OCI-LY7 (cell line): ENCODE results near the gene TK1. TPM values are rescaled to one million over a fixed set of nuclear protein-coding genes. Genes with fewer than 3 reads are reported as not detected.

Experiments
- BruUV-seq: library from RNA; stranded (reverse); fragments of 400-500 nt; replicated peaks from 2 replicates; lab custom pipeline; 2021; lab: Mats Ljungman, UMichigan
- CTCF ChIA-PET: fragments of 300-600 bp; sonication (Branson Sonifier 250); formaldehyde crosslinking; loops from one replicate; lab custom pipeline; 2022; ENCODE audit warnings: antibody characterized with exemption; ENCODE audit not compliant: unreplicated experiment; lab: Charles Lee
- POLR2A ChIA-PET: fragments of 300-600 bp; sonication (Branson Sonifier 250); formaldehyde crosslinking; loops from one replicate; lab custom pipeline; 2022; ENCODE audit warnings: antibody characterized with exemption; lab: Charles Lee
- DNase-seq: peaks from one replicate; pipeline ENCODE4 v3.0.0-alpha.2; 2015; ENCODE audit warnings: low spot score
- H2AFZ ChIP-seq: fragments of 200-600 bp; sonication (generic), shearing (Covaris generic); 2 replicates; pipeline ENCODE4 v1.6.1; 2014; ENCODE audit warnings: mild to moderate bottlenecking, antibody characterized with exemption, low read length, moderate library complexity
- H3K27ac ChIP-seq: fragments of 200-600 bp; sonication (generic); 2 replicates; pipeline ENCODE4 v1.5.1; 2014; ENCODE audit warnings: mixed run types, low read depth, mild to moderate bottlenecking, moderate library complexity, low read length, inconsistent platforms; ENCODE audit not compliant: poor library complexity, severe bottlenecking
- H3K36me3 ChIP-seq: fragments of 200-600 bp; sonication (generic); 2 replicates; pipeline ENCODE4 v1.6.1; 2014; ENCODE audit warnings: mild to moderate bottlenecking, antibody characterized with exemption, low read length, moderate library complexity, mixed read lengths; ENCODE audit not compliant: insufficient read depth
- H3K4me1 ChIP-seq: fragments of 200-600 bp; sonication (generic); 2 replicates; pipeline ENCODE4 v1.5.1; 2014; ENCODE audit warnings: mild to moderate bottlenecking, low read length; ENCODE audit not compliant: insufficient read depth, poor library complexity, severe bottlenecking
- H3K4me2 ChIP-seq: fragments of 200-600 bp; sonication (generic); 2 replicates; pipeline ENCODE4 v1.6.1; 2014; ENCODE audit warnings: mild to moderate bottlenecking, low read length
- H3K4me3 ChIP-seq: fragments of 200-600 bp; sonication (generic); 2 replicates; pipeline ENCODE4 v1.5.1; 2014; ENCODE audit warnings: mild to moderate bottlenecking, low read depth, low read length; ENCODE audit not compliant: poor library complexity, severe bottlenecking
- H3K79me2 ChIP-seq: fragments of 200-600 bp; sonication (generic); 2 replicates; pipeline ENCODE4 v1.6.1; 2016; ENCODE audit warnings: low read depth, mild to moderate bottlenecking, low read length, moderate library complexity, mixed read lengths; ENCODE audit not compliant: insufficient read depth
- H3K9me2 ChIP-seq: fragments of 200-600 bp; sonication (generic); 2 replicates; pipeline ENCODE4 v1.6.1; 2016; ENCODE audit warnings: mild to moderate bottlenecking, low read length, mixed read lengths; ENCODE audit not compliant: insufficient read depth
- H3K9me3 ChIP-seq: fragments of 200-600 bp; sonication (generic); 2 replicates; pipeline ENCODE4 v1.6.1; 2014; ENCODE audit warnings: mild to moderate bottlenecking, mixed run types, low read length, mixed read lengths
- H4K20me1 ChIP-seq: fragments of 200-600 bp; sonication (generic); 2 replicates; pipeline ENCODE4 v1.6.1; 2014; ENCODE audit warnings: mild to moderate bottlenecking, antibody characterized with exemption, low read length, moderate library complexity, mixed read lengths; ENCODE audit not compliant: insufficient read depth
- EZH2phosphoT487 ChIP-seq: fragments of 200-600 bp; sonication (generic); IDR thresholded peaks from 2 replicates; pipeline ENCODE4 v1.6.1; 2018; ENCODE audit warnings: low read depth, borderline replicate concordance, mild to moderate bottlenecking, mixed run types, antibody characterized with exemption, low read length, moderate library complexity, mixed read lengths
- intact Hi-C: fragments of 100-400 bp; cut with micrococcal nuclease; formaldehyde crosslinking; loops from one replicate; pipeline ENCODE4 v1.10.0; 2022; ENCODE audit not compliant: unreplicated experiment
- total RNA-seq, 2 experiments: library from RNA; depleted of rRNA in 1 of 2; stranded (reverse); fragments of >200 nt in 1 of 2; shearing (Covaris generic) in 1 of 2; gene quantifications; 2 replicates each; pipeline ENCODE4 v1.2.3, GENCODE V29; 2014 to 2022
- TF ChIP-seq, protein P1 (sequence below): fragments of 200-600 bp; sonication (generic); conservative IDR thresholded peaks from 2 replicates; pipeline ENCODE4 v1.5.1; 2014; ENCODE audit warnings: mild to moderate bottlenecking, antibody characterized with exemption, low read length, moderate library complexity, mixed read lengths

TK1 gene
- total RNA-seq, 2 experiments from 2014 or later: 108 to 149 TPM

- ChIA-PET POLR2A (no interaction called here), CTCF (interaction anchor here (0.5 to 0.6 kb wide), 2 partner anchors 9 to 86 kb away, joined by 3 read pairs; no protein-coding TSS in a partner anchor)
- Histone ChIP-seq H3K27ac (no peak overlapping the region), H3K36me3 (peaks cover 48% of the 10 kb centered on the region), H3K4me1 (peaks cover 49% of the 10 kb centered on the region), H3K9me2 (no peaks in the 10 kb centered on the region), H3K9me3 (no peaks in the 10 kb centered on the region), H4K20me1 (peaks cover 3% of the 10 kb centered on the region; the same call in 1 of the 2 replicates), H3K4me3 (no peak overlapping the region), H3K4me2 (peak overlapping the region; percentile 84), H2AFZ (no peak overlapping the region), H3K79me2 (peaks cover 32% of the 10 kb centered on the region)
- intact Hi-C loops: no loop called here
- no peak for DNase-seq
- TF ChIP-seq, protein P1, sequence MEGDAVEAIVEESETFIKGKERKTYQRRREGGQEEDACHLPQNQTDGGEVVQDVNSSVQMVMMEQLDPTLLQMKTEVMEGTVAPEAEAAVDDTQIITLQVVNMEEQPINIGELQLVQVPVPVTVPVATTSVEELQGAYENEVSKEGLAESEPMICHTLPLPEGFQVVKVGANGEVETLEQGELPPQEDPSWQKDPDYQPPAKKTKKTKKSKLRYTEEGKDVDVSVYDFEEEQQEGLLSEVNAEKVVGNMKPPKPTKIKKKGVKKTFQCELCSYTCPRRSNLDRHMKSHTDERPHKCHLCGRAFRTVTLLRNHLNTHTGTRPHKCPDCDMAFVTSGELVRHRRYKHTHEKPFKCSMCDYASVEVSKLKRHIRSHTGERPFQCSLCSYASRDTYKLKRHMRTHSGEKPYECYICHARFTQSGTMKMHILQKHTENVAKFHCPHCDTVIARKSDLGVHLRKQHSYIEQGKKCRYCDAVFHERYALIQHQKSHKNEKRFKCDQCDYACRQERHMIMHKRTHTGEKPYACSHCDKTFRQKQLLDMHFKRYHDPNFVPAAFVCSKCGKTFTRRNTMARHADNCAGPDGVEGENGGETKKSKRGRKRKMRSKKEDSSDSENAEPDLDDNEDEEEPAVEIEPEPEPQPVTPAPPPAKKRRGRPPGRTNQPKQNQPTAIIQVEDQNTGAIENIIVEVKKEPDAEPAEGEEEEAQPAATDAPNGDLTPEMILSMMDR: no peak
- no peak for TF ChIP-seq EZH2phosphoT487
- BruUV-seq: no TSS peak
Observed at GRCh38 chr17:78183916-78184315, 2.9 kb downstream of the TK1 start.

DNA sequence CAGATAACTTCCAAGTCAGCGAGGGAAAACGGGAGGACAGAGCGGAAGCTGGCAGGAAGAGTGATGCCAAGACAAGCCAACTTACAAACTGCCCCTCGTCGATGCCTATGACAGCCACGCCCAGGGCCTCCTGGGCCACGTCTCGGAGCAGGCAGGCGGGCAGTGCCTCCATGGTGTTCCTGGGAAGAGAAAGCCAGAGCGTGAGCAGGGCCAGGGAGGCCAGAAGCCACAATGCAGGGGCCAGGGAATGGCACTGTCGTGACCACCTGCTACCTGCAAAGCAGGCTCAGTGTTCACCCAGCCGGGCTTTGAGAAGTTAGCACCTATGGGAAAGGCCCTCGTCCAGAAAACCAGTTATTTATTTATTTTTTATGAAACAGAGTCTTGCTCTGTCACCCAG, 4.3 kb downstream of the TK1 start:
- Histone ChIP-seq H3K4me3 (no peak overlapping the region), H4K20me1 (peaks cover 3% of the 10 kb centered on the region; the same call in 1 of the 2 replicates), H2AFZ (no peak overlapping the region), H3K79me2 (peaks cover 18% of the 10 kb centered on the region), H3K4me1 (peaks cover 46% of the 10 kb centered on the region), H3K36me3 (peaks cover 58% of the 10 kb centered on the region), H3K9me2 (no peaks in the 10 kb centered on the region), H3K27ac (no peak overlapping the region), H3K4me2 (no peak overlapping the region), H3K9me3 (no peaks in the 10 kb centered on the region)
- TF ChIP-seq, protein P1: no peak
- no peak for TF ChIP-seq EZH2phosphoT487
- DNase-seq: no peak
- ChIA-PET POLR2A (interaction anchor here (0.7 to 1.4 kb wide), 3 partner anchors 10 to 298 kb away, joined by 3 to 6 read pairs (median 6); no protein-coding TSS in a partner anchor), CTCF (no interaction called here)
- intact Hi-C loops: no loop called here
- no TSS peak for BruUV-seq

- TF ChIP-seq EZH2phosphoT487: no peak
- TF ChIP-seq, protein P1: no peak
- CTCF ChIA-PET: no interaction called here
- POLR2A ChIA-PET: interaction anchor here (0.5 to 1.4 kb wide), 3 partner anchors 9 to 13 kb away, joined by 3 to 5 read pairs (median 5); no protein-coding TSS in a partner anchor
- Histone ChIP-seq H3K4me3 (no peak overlapping the region), H3K9me3 (no peaks in the 10 kb centered on the region), H2AFZ (no peak overlapping the region), H4K20me1 (peaks cover 1% of the 10 kb centered on the region; the same call in 1 of the 2 replicates), H3K4me1 (peaks cover 48% of the 10 kb centered on the region), H3K79me2 (peaks cover 6% of the 10 kb centered on the region; the same call in 1 of the 2 replicates), H3K9me2 (no peaks in the 10 kb centered on the region), H3K36me3 (peaks cover 58% of the 10 kb centered on the region), H3K27ac (no peak overlapping the region), H3K4me2 (peak overlapping the region; percentile 4; the same call in 1 of the 2 replicates)
- BruUV-seq: no TSS peak
- no peak for DNase-seq
- intact Hi-C loops: no loop called here
Observed at GRCh38 chr17:78180508-78180907, 6.3 kb downstream of the TK1 start.
